ENCODE data around the gene BANF2. TPM values are rescaled to one million over a fixed set of nuclear protein-coding genes. Genes with fewer than 3 reads are reported as not detected.

The BANF2 gene
- total and polyA plus RNA-seq, 2 of the 13 experiments (the other 11 are each of a cell fraction or from before 2014, with no cell fraction given), result 0.35 TPM; not detected in 1

DNA sequence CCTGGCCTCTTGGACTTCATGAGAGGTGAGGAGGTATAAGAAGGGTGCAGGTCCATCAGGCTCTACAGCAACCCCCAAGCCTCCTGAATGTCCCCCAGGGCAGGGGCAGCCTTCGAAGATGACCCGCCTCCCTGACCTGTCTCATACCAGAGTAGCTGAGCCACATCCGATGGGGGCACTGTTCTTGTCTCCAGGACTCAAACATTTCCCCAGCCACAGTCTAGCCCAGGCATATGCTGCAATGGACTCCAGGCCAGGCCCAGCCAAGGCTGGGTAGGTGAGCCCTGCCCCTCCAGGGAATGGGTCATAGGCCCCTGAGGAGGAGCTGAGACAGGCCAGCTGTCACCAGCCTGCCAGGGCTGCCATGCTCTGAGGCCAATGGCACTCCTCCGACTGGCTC, 65.3 kb downstream of the BANF2 start:
- intact Hi-C loops (cut with micrococcal nuclease; ENCODE audit: unreplicated experiment), result no loop called here
- H3K27ac ChIP-seq (ENCODE audit: extremely low read length, insufficient read depth, low read length), result no peak overlapping the region
- H3K4me1 ChIP-seq (ENCODE audit: insufficient read depth, low read length), result peaks cover 31% of the 10 kb centered on the region
- DNase-seq (ENCODE audit: low spot score) (no peak), FAIRE-seq (no peak), ATAC-seq (peak; percentile 62)
- no TSS peak for BruUV-seq (replicated peaks)
- no peaks in the 10 kb centered on the region for H4K20me1 ChIP-seq (ENCODE audit: insufficient read depth, low read length)
- H3K9me3 ChIP-seq (ENCODE audit: low read length), result no peaks in the 10 kb centered on the region
- 47% methylated on average over 4 of the region's 4 CpGs for WGBS (ENCODE audit: low lambda C conversion rate)
- ChIA-PET POLR2A (interaction anchor here (0.6 to 1.2 kb wide), 4 partner anchors 21 to 110 kb away, joined by 3 read pairs; no protein-coding TSS in a partner anchor), CTCF (ENCODE audit: low intra/inter-chr PET ratio, low total read pairs) (no interaction called here)
- H3K36me3 ChIP-seq (replicated peaks in 1 of 2; ENCODE audit: control insufficient read depth in 1 of 2, insufficient read depth in 2 of 2, low read length in 2 of 2), result no peaks in the 10 kb centered on the region
- 0 out of 5 replicates have a peak, but pooled peaks cover 0 to 5% of the 10 kb centered on the region in 2 experiments for H3K27me3 ChIP-seq (ENCODE audit: control insufficient read depth in 1 of 2, insufficient read depth in 2 of 2, low read length in 2 of 2)
- no peak overlapping the region for H2AFZ ChIP-seq (ENCODE audit: low read length)
- in situ Hi-C loops (cut with HindIII; ENCODE audit: extremely low pct_ligation_motif_present, low pct_unique_long_range_greater_than_20kb), result no loop called here
- no peak overlapping the region for H3K4me3 ChIP-seq (replicated peaks in 1 of 3; ENCODE audit: insufficient read depth in 1 of 3, low read depth in 2 of 3, low read length in 3 of 3)
- no peaks in the 10 kb centered on the region for H3K79me2 ChIP-seq (ENCODE audit: insufficient read depth, low read length)
- no peak overlapping the region for H3K9ac ChIP-seq (ENCODE audit: insufficient read depth, low read depth, low read length)
- peak overlapping the region; percentile 3; the same call in 1 of the 2 replicates for H3K4me2 ChIP-seq (ENCODE audit: low read depth, low read length)
- TF ChIP-seq DR1 (CRISPR knock-in tag; IDR thresholded peaks at IDR 0.05), result no peak
- no peak for TF ChIP-seq EP300 (IDR thresholded peaks at IDR 0.05; ENCODE audit: low read depth in 2 of 2, low read length in 2 of 2)
- TF ChIP-seq EP300 (CRISPR knock-in tag; IDR thresholded peaks at IDR 0.05; ENCODE audit: borderline replicate concordance), result 0 out of 2 replicates have a peak, but pooled peaks have one; percentile 8
- 0 out of 2 replicates have a peak, but pooled peaks have one; percentile 56 for TF ChIP-seq ZNF737 (CRISPR knock-in tag; IDR thresholded peaks at IDR 0.05; ENCODE audit: borderline replicate concordance)
- TF ChIP-seq, protein P1, sequence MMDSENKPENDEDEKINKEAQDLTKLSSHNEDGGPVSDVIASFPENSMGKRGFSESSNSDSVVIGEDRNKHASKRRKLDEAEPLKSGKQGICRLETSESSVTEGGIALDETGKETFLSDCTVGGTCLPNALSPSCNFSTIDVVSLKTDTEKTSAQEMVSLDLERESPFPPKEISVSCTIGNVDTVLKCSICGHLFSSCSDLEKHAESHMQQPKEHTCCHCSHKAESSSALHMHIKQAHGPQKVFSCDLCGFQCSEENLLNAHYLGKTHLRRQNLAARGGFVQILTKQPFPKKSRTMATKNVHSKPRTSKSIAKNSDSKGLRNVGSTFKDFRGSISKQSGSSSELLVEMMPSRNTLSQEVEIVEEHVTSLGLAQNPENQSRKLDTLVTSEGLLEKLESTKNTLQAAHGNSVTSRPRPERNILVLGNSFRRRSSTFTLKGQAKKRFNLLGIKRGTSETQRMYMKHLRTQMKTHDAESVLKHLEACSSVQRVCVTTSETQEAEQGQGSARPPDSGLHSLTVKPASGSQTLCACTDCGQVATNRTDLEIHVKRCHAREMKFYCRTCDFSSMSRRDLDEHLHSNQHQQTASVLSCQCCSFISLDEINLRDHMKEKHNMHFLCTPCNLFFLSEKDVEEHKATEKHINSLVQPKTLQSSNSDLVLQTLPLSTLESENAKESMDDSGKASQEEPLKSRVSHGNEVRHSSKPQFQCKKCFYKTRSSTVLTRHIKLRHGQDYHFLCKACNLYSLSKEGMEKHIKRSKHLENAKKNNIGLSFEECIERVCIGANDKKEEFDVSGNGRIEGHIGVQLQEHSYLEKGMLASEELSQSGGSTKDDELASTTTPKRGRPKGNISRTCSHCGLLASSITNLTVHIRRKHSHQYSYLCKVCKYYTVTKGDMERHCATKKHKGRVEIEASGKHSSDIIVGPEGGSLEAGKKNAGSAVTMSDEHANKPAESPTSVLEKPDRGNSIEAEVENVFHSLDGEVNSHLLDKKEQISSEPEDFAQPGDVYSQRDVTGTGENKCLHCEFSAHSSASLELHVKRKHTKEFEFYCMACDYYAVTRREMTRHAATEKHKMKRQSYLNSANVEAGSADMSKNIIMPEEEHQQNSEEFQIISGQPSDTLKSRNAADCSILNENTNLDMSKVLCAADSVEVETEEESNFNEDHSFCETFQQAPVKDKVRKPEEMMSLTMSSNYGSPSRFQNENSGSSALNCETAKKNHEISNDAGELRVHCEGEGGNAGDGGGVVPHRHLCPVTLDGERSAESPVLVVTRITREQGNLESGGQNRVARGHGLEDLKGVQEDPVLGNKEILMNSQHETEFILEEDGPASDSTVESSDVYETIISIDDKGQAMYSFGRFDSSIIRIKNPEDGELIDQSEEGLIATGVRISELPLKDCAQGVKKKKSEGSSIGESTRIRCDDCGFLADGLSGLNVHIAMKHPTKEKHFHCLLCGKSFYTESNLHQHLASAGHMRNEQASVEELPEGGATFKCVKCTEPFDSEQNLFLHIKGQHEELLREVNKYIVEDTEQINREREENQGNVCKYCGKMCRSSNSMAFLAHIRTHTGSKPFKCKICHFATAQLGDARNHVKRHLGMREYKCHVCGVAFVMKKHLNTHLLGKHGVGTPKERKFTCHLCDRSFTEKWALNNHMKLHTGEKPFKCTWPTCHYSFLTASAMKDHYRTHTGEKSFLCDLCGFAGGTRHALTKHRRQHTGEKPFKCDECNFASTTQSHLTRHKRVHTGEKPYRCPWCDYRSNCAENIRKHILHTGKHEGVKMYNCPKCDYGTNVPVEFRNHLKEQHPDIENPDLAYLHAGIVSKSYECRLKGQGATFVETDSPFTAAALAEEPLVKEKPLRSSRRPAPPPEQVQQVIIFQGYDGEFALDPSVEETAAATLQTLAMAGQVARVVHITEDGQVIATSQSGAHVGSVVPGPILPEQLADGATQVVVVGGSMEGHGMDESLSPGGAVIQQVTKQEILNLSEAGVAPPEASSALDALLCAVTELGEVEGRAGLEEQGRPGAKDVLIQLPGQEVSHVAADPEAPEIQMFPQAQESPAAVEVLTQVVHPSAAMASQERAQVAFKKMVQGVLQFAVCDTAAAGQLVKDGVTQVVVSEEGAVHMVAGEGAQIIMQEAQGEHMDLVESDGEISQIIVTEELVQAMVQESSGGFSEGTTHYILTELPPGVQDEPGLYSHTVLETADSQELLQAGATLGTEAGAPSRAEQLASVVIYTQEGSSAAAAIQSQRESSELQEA (CRISPR knock-in tag; IDR thresholded peaks at IDR 0.05; ENCODE audit: not compliant biosample characterization), result no peak
- TF ChIP-seq, protein P2, sequence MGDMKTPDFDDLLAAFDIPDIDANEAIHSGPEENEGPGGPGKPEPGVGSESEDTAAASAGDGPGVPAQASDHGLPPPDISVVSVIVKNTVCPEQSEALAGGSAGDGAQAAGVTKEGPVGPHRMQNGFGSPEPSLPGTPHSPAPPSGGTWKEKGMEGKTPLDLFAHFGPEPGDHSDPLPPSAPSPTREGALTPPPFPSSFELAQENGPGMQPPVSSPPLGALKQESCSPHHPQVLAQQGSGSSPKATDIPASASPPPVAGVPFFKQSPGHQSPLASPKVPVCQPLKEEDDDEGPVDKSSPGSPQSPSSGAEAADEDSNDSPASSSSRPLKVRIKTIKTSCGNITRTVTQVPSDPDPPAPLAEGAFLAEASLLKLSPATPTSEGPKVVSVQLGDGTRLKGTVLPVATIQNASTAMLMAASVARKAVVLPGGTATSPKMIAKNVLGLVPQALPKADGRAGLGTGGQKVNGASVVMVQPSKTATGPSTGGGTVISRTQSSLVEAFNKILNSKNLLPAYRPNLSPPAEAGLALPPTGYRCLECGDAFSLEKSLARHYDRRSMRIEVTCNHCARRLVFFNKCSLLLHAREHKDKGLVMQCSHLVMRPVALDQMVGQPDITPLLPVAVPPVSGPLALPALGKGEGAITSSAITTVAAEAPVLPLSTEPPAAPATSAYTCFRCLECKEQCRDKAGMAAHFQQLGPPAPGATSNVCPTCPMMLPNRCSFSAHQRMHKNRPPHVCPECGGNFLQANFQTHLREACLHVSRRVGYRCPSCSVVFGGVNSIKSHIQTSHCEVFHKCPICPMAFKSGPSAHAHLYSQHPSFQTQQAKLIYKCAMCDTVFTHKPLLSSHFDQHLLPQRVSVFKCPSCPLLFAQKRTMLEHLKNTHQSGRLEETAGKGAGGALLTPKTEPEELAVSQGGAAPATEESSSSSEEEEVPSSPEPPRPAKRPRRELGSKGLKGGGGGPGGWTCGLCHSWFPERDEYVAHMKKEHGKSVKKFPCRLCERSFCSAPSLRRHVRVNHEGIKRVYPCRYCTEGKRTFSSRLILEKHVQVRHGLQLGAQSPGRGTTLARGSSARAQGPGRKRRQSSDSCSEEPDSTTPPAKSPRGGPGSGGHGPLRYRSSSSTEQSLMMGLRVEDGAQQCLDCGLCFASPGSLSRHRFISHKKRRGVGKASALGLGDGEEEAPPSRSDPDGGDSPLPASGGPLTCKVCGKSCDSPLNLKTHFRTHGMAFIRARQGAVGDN (CRISPR knock-in tag; IDR thresholded peaks at IDR 0.05), result peak; percentile 34; the same call in 1 of the 2 replicates
- TF ChIP-seq RBM39 (IDR thresholded peaks at IDR 0.05; ENCODE audit: low read depth, low read length, poor library complexity, severe bottlenecking), result no peak
- 0 out of 2 replicates have a peak, but pooled peaks have one; percentile 25 for TF ChIP-seq FOXC1 (CRISPR knock-in tag; IDR thresholded peaks at IDR 0.05; ENCODE audit: borderline replicate concordance)
- TF ChIP-seq SIX4 (CRISPR knock-in tag; IDR thresholded peaks at IDR 0.05), result no peak

All from HepG2 (cell line).